ENCODE measurements around the gene BTBD2.

DNA sequence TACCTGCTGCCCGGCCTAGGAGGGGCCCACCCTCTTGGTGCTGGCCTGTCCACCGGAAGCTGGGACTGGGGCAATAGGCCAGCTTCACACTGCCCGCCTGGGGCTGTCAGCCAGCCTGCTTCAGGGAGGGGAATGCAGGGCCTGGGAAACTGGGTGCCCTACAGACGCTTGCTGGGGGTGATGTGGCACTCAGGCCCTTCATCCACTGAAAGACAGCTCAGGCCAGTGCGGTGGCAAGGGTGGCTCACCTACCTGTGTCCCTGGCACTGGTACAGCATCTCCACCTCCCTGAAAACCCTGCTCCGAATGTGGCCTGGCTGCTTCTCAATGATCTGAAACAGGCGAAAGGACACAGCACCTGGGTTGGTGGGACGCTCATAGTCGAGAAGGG lies 27.7 kb upstream of the BTBD2 start:
- TF ChIP-seq, protein P1, sequence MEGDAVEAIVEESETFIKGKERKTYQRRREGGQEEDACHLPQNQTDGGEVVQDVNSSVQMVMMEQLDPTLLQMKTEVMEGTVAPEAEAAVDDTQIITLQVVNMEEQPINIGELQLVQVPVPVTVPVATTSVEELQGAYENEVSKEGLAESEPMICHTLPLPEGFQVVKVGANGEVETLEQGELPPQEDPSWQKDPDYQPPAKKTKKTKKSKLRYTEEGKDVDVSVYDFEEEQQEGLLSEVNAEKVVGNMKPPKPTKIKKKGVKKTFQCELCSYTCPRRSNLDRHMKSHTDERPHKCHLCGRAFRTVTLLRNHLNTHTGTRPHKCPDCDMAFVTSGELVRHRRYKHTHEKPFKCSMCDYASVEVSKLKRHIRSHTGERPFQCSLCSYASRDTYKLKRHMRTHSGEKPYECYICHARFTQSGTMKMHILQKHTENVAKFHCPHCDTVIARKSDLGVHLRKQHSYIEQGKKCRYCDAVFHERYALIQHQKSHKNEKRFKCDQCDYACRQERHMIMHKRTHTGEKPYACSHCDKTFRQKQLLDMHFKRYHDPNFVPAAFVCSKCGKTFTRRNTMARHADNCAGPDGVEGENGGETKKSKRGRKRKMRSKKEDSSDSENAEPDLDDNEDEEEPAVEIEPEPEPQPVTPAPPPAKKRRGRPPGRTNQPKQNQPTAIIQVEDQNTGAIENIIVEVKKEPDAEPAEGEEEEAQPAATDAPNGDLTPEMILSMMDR (conservative IDR thresholded peaks at IDR 0.05) = no peak
- no peak for TF ChIP-seq EZH2 (IDR thresholded peaks at IDR 0.05; ENCODE audit: low read depth)
